HAP-1 (cell line): ENCODE measurements around the gene PLA2R1.

Experiments used
- DNase-seq, 2 experiments: peaks; one replicate each; pipeline ENCODE4 v3.0.0-alpha.2; 2016 to 2020; ENCODE audit warnings: low spot score in 2 of 2
- H3K27me3 ChIP-seq: fragments of 250-450 bp; sonication (Bioruptor Pico); 2 replicates; pipeline ENCODE4 v1.5.1; 2020; ENCODE audit warnings: low read depth, mild to moderate bottlenecking, moderate library complexity
- H3K36me3 ChIP-seq: fragments of 250-450 bp; sonication (Bioruptor Pico); replicated peaks from 2 replicates; pipeline ENCODE4 v1.5.1; 2020; ENCODE audit warnings: mild to moderate bottlenecking
- H3K4me1 ChIP-seq: fragments of 250-450 bp; sonication (Bioruptor Pico); 2 replicates; pipeline ENCODE4 v1.5.1; 2020; ENCODE audit warnings: mild to moderate bottlenecking
- H3K4me3 ChIP-seq: fragments of 250-450 bp; sonication (Bioruptor Pico); 2 replicates; pipeline ENCODE4 v1.5.1; 2020; ENCODE audit warnings: mild to moderate bottlenecking, moderate library complexity
- H3K9me3 ChIP-seq: fragments of 250-450 bp; sonication (Bioruptor Pico); 2 replicates; pipeline ENCODE4 v1.5.1; 2020; ENCODE audit warnings: mild to moderate bottlenecking, moderate library complexity
- in situ Hi-C: fragments of 300-500 bp; cut with MboI; formaldehyde crosslinking; loops from 3 replicates; pipeline ENCODE4 v1.14.3; 2020; ENCODE audit warnings: low sequenced_read_pairs, inconsistent platforms, mixed read lengths

Gene PLA2R1

GRCh38 chr2:160077912-160078810, 15.7 kb upstream of the PLA2R1 start:
- DNase-seq = no peak
- in situ Hi-C loops = loop anchor here (25.0 kb wide), 1 partner anchor 909 kb away; no protein-coding TSS in a partner anchor
- no peaks in the 10 kb centered on the region for H3K4me1 ChIP-seq

GRCh38 chr2:160076914-160077313, 14.5 kb upstream of the PLA2R1 start:
- Histone ChIP-seq H3K9me3 (no peaks in the 10 kb centered on the region), H3K4me1 (no peaks in the 10 kb centered on the region), H3K36me3 (no peaks in the 10 kb centered on the region), H3K4me3 (no peak overlapping the region), H3K27me3 (no peaks in the 10 kb centered on the region)
- in situ Hi-C loops = loop anchor here (25.0 kb wide), 1 partner anchor 910 kb away; no protein-coding TSS in a partner anchor
- no peak for DNase-seq

More at GRCh38 chr2:160077912-160078810, 15.7 kb upstream of the PLA2R1 start:
- Histone ChIP-seq H3K36me3 (no peaks in the 10 kb centered on the region), H3K4me3 (no peak overlapping the region), H3K9me3 (no peaks in the 10 kb centered on the region), H3K27me3 (no peaks in the 10 kb centered on the region)

- Histone ChIP-seq H3K4me3 (no peak overlapping the region), H3K36me3 (no peaks in the 10 kb centered on the region), H3K9me3 (no peaks in the 10 kb centered on the region), H3K4me1 (no peaks in the 10 kb centered on the region), H3K27me3 (no peaks in the 10 kb centered on the region)
- in situ Hi-C loops = loop anchor here (25.0 kb wide), 1 partner anchor 911 kb away; no protein-coding TSS in a partner anchor
- no peak for DNase-seq
These were observed 13.8 kb upstream of the PLA2R1 start for GRCh38 chr2:160076241-160076640.

GRCh38 chr2:160075171-160075570, 12.8 kb upstream of the PLA2R1 start:
- no peaks in the 10 kb centered on the region for H3K36me3 ChIP-seq
- no peaks in the 10 kb centered on the region for H3K4me1 ChIP-seq
- H3K4me3 ChIP-seq = no peak overlapping the region
- no peaks in the 10 kb centered on the region for H3K9me3 ChIP-seq
- H3K27me3 ChIP-seq = no peaks in the 10 kb centered on the region
- in situ Hi-C loops = loop anchor here (25.0 kb wide), 1 partner anchor 912 kb away; no protein-coding TSS in a partner anchor
- no peak for DNase-seq

- in situ Hi-C loops = no loop called here
These were observed 11.0 kb upstream of the PLA2R1 start for GRCh38 chr2:160073284-160073888.

GRCh38 chr2:160068906-160069305, 6.5 kb upstream of the PLA2R1 start:
- H3K9me3 ChIP-seq = peaks cover 2% of the 10 kb centered on the region; the same call in 1 of the 2 replicates

More at GRCh38 chr2:160073284-160073888, 11.0 kb upstream of the PLA2R1 start:
- H3K36me3 ChIP-seq = no peaks in the 10 kb centered on the region
- no peaks in the 10 kb centered on the region for H3K4me1 ChIP-seq
- H3K27me3 ChIP-seq = no peaks in the 10 kb centered on the region
- peaks cover 2% of the 10 kb centered on the region; the same call in 1 of the 2 replicates for H3K9me3 ChIP-seq
- no peak overlapping the region for H3K4me3 ChIP-seq
- no peak for DNase-seq

GRCh38 chr2:160064916-160065315, 2.5 kb upstream of the PLA2R1 start:
- DNase-seq = no peak
- H3K4me1 ChIP-seq = no peaks in the 10 kb centered on the region
- no peaks in the 10 kb centered on the region for H3K27me3 ChIP-seq
- no peaks in the 10 kb centered on the region for H3K36me3 ChIP-seq
- in situ Hi-C loops = no loop called here
- peaks cover 2% of the 10 kb centered on the region; the same call in 1 of the 2 replicates for H3K9me3 ChIP-seq
- H3K4me3 ChIP-seq = no peak overlapping the region

More at GRCh38 chr2:160068906-160069305, 6.5 kb upstream of the PLA2R1 start:
- no peak overlapping the region for H3K4me3 ChIP-seq
- H3K4me1 ChIP-seq = no peaks in the 10 kb centered on the region
- DNase-seq = no peak
- no peaks in the 10 kb centered on the region for H3K27me3 ChIP-seq
- no peaks in the 10 kb centered on the region for H3K36me3 ChIP-seq
- in situ Hi-C loops = no loop called here

- Histone ChIP-seq H3K4me1 (no peaks in the 10 kb centered on the region), H3K9me3 (peaks cover 2% of the 10 kb centered on the region; the same call in 1 of the 2 replicates), H3K27me3 (no peaks in the 10 kb centered on the region), H3K36me3 (no peaks in the 10 kb centered on the region), H3K4me3 (no peak overlapping the region)
- in situ Hi-C loops = no loop called here
- DNase-seq = no peak
These were observed 1.6 kb upstream of the PLA2R1 start for GRCh38 chr2:160063879-160064612.

GRCh38 chr2:160063271-160063670, 856 bp upstream of the PLA2R1 start:
- in situ Hi-C loops = no loop called here

GRCh38 chr2:160061944-160062291, 497 bp downstream of the PLA2R1 start:
- Histone ChIP-seq H3K36me3 (no peaks in the 10 kb centered on the region), H3K4me3 (no peak overlapping the region), H3K9me3 (no peaks in the 10 kb centered on the region), H3K4me1 (no peaks in the 10 kb centered on the region), H3K27me3 (no peaks in the 10 kb centered on the region)
- in situ Hi-C loops = no loop called here
- no peak for DNase-seq

More at GRCh38 chr2:160063271-160063670, 856 bp upstream of the PLA2R1 start:
- Histone ChIP-seq H3K9me3 (no peaks in the 10 kb centered on the region), H3K27me3 (no peaks in the 10 kb centered on the region), H3K4me3 (no peak overlapping the region), H3K4me1 (no peaks in the 10 kb centered on the region), H3K36me3 (no peaks in the 10 kb centered on the region)
- DNase-seq = no peak

GRCh38 chr2:160061533-160061932, 882 bp downstream of the PLA2R1 start:
- in situ Hi-C loops = no loop called here
- no peaks in the 10 kb centered on the region for H3K4me1 ChIP-seq
- no peaks in the 10 kb centered on the region for H3K27me3 ChIP-seq
- H3K9me3 ChIP-seq = no peaks in the 10 kb centered on the region
- DNase-seq = no peak
- no peaks in the 10 kb centered on the region for H3K36me3 ChIP-seq
- no peak overlapping the region for H3K4me3 ChIP-seq

GRCh38 chr2:160060297-160060696, 2.1 kb downstream of the PLA2R1 start:
- in situ Hi-C loops = no loop called here
- Histone ChIP-seq H3K4me1 (no peaks in the 10 kb centered on the region), H3K9me3 (no peaks in the 10 kb centered on the region), H3K27me3 (no peaks in the 10 kb centered on the region), H3K4me3 (no peak overlapping the region), H3K36me3 (no peaks in the 10 kb centered on the region)
- DNase-seq = no peak

- H3K4me1 ChIP-seq = no peaks in the 10 kb centered on the region
- in situ Hi-C loops = no loop called here
- no peaks in the 10 kb centered on the region for H3K9me3 ChIP-seq
- H3K4me3 ChIP-seq = no peak overlapping the region
- DNase-seq = no peak
- H3K27me3 ChIP-seq = no peaks in the 10 kb centered on the region
- no peaks in the 10 kb centered on the region for H3K36me3 ChIP-seq
These were observed 5.1 kb downstream of the PLA2R1 start for GRCh38 chr2:160057356-160057755.
